Dendritic cell treated with granulocyte-macrophage colony-stimulating factor and Interleukin-4, amounts not matched to agents 40 ng/mL and 50 ng/mL, for 4 days (primary cell): ENCODE results near the gene C9orf50.
A peak's percentile ranks its signal among the peaks of the same experiment; 100 is the strongest.
"Not testable (repeated sequence)": the region's sequence is repeated elsewhere in the genome, so short reads cannot be mapped to it uniquely, and the experiment has no call there.

Experiments used
- H3K27ac Mint-ChIP-seq: one replicate; pipeline ENCODE4 v1.8.0; 2022; ENCODE audit warnings: mild to moderate bottlenecking, mixed read lengths
- H3K27me3 Mint-ChIP-seq: one replicate; pipeline ENCODE4 v1.8.0; 2022; ENCODE audit warnings: mild to moderate bottlenecking, mixed read lengths
- H3K36me3 Mint-ChIP-seq: one replicate; pipeline ENCODE4 v1.8.0; 2022; ENCODE audit warnings: low read depth, mixed read lengths
- H3K4me1 Mint-ChIP-seq: one replicate; pipeline ENCODE4 v1.8.0; 2022; ENCODE audit warnings: low read depth, mixed read lengths
- H3K4me3 Mint-ChIP-seq: one replicate; pipeline ENCODE4 v1.8.0; 2022; ENCODE audit warnings: mild to moderate bottlenecking, moderate library complexity, mixed read lengths
- H3K9me3 Mint-ChIP-seq: one replicate; pipeline ENCODE4 v1.8.0; 2022; ENCODE audit warnings: mixed read lengths
- intact Hi-C: fragments of 100-400 bp; cut with micrococcal nuclease; formaldehyde crosslinking; loops from one replicate; pipeline ENCODE4 v1.15.0; 2022

C9orf50 gene

DNA sequence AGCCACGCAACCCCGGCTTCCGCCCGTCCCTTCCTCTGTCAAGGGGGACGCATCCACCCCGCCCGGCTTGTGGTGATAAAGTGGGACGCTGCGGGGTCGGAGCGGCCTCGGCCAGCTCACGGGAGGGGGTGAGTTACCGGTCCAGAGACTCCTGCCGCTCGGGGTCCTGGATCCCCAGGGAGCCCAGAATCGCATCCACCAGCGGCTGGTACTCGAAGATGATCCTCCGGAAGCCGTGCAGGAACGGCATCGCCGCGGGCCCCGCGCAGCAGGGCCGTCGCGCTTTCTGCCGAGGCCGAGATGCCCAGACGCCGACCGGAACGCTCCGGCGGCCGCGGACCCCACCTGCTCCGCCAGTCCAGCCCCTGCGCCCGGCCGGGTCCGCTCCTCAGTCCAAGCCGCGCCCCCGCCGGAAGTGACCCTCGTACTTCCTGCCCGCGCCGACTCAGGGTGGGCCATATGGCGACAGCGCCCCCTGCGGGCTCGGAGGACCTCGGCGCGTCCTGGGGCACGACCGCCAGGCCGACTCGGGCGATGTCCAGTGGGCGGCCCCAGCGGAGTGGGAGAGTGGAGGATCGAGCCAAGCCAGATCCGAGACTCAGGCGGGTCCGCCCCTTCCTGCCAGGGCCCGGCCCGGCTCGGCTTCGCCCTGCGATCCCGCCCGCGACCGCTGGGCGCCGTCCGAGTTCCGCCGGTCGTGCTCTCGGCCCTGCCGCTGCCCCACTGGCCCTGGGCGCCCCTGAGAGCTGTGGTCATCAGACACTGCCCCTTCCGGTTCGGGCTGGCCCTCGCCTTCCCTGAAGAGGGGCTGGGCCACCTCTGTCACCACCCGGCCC is 21.1 kb upstream of the C9orf50 start, which contains the start of gene ASB6:
Gene ASB6, minus strand, starts transcription at position 402 of the 836 bp plus-strand sequence. Its CDS starts 152 bp downstream, at position 250.
- peaks cover 47% of the 10 kb centered on the region for H3K4me1 Mint-ChIP-seq
- H3K27me3 Mint-ChIP-seq: peaks cover 4% of the 10 kb centered on the region
- peaks cover 38% of the 10 kb centered on the region for H3K36me3 Mint-ChIP-seq
- peak within 1 kb of the TSS; percentile 90 for H3K4me3 Mint-ChIP-seq
- peak within 1 kb of the TSS; percentile 82 for H3K27ac Mint-ChIP-seq
- intact Hi-C loops: loop anchor here (2.0 to 10.0 kb wide), 3 partner anchors 15 to 143 kb away; partner anchors contain the start of gene NTMT1
- no peaks in the 10 kb centered on the region for H3K9me3 Mint-ChIP-seq

DNA sequence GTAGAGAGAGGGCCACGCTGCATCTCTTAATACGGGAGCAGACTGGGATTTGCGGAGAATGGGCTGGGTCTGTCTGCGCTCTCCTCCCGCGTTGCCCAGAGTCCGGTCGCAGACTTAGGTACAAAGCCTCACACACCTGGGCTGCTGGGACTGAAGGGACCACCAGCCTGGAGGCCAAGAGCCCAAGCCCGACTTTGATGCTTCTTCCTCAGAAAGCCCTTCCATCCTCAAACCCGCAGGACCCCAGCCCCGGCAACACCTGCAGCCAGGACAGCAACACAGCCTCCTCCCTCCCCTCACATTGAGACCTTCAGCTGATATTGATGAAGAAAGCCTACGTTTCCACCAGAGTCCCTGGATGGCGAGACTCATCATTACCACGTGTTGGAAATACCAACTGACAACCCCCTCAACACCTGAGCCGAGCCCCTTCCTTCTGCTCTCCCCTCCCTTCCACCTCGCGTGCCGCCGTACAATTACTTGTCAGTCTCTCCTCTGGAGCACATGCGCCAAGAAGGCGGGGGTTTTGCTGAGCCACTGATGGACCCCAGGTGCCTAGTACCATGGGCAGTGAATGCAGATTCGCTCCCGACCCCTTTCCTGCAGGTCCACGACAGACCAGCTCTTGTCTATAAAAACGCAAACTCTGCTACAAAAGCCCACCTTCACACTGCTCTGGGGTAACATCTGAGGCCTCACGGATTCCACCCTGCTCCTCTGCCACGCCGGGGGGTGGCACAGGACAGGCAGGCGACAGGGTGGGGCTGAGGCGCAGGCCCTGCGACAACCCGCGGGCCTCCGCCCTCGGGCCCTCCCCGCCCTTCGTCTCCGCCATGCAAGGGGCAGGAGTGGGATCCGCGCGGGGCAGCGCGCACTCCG is 20.2 kb upstream of the C9orf50 start:
- Mint-ChIP-seq H3K27ac (peak overlapping the region; percentile 82), H3K4me1 (peaks cover 50% of the 10 kb centered on the region), H3K4me3 (peak overlapping the region; percentile 90), H3K36me3 (peaks cover 47% of the 10 kb centered on the region), H3K27me3 (no peaks in the 10 kb centered on the region), H3K9me3 (no peaks in the 10 kb centered on the region)
- intact Hi-C loops: loop anchor here (10.0 kb wide), 1 partner anchor 84 kb away; no protein-coding TSS in a partner anchor

DNA sequence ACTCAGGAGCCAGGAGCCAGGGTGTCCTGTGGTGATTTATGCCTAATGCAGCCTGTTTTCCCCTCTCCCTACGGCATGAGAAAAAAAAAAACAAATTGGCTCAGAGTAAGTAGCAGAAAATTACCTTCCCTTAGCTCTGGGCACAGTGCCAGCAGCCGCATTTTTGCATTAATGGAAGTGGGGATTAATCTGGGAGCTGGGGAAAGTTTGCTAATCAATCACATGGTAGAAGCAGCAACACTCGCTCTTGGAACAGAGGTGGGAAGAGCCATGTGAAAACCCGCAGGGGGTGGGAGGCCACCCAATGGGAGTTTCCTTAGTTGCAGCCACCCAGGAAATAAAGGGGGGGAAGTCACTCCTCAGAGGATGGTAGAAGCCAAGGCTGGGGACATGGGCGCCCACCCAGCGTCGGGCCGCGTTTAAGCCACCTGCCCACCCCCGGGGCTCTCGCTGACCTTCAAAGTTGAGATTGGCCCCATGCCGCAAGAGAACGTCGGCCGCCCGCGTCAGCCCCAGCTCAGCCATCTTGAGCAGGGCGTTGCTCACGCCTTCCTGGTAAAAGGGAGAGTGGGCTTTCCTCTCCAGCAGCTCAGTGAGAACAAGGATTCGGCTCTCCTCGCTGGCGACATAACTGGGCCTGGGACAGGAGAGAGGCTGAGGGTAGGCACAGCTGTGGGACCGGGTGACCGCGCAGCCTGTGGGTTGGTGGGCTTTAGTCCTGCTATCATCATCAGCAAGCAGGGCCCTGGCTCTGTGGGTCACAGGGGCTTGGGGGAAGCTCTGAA is 19.4 kb upstream of the C9orf50 start:
- Mint-ChIP-seq H3K4me3 (peak overlapping the region; percentile 90), H3K27ac (peak overlapping the region; percentile 22)
- intact Hi-C loops: loop anchor here (10.0 kb wide), 1 partner anchor 85 kb away; no protein-coding TSS in a partner anchor

DNA sequence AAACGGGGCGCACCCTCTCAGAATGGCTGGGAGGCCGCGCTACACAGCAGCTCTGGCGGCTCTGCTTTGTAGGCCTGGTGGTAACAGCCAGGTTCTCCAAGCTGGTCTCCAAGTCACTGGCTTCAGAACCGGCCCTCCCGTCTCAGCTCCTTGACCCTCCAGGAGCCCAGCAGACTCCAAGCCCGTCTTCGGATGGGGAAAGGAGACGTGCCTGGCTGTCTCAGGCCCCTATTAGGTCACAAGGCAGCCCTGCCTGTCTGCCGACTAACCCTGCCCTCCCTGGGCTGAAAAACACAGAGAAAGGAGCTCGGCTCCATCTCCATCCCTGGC is 18.8 kb upstream of the C9orf50 start:
- H3K9me3 Mint-ChIP-seq: no peaks in the 10 kb centered on the region
- H3K27ac Mint-ChIP-seq: peak overlapping the region; percentile 22
- H3K36me3 Mint-ChIP-seq: peaks cover 61% of the 10 kb centered on the region
- peak overlapping the region; percentile 17 for H3K4me3 Mint-ChIP-seq
- H3K27me3 Mint-ChIP-seq: no peaks in the 10 kb centered on the region
- intact Hi-C loops: loop anchor here (10.0 kb wide), 1 partner anchor 85 kb away; no protein-coding TSS in a partner anchor
- peaks cover 63% of the 10 kb centered on the region for H3K4me1 Mint-ChIP-seq

More for the DNA sequence above, 19.4 kb upstream of the C9orf50 start:
- Mint-ChIP-seq H3K9me3 (no peaks in the 10 kb centered on the region), H3K4me1 (peaks cover 57% of the 10 kb centered on the region), H3K36me3 (peaks cover 55% of the 10 kb centered on the region), H3K27me3 (no peaks in the 10 kb centered on the region)

DNA sequence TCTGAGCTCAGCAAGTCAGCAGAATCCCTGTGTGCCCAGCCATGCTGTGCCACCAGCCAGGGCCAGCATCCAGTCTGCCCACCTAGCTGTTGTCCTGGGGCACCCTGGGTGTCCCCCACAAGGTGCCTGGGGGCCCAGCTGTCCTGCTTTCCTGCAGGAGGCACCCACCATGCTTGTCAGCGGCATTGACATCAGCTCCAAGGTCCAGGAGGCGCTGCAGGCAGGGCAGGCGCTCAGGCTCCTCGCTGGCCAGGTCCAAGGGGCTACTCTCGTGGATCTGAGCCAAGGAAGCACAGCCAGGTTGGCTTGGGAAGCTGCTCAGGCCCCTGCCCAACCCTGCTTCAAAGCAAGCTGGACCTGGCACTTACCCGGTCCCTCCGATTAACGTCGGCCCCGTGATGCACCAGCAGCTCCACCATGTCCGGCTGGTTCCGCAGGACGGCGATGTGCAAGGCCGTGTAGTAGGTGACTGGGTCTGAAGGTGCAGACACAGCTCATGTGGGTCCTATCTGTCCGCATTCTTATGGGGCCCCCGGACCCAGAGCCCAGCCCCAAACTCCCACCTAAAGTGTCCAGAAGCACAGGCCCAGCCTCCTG is 18.2 kb upstream of the C9orf50 start:
- Mint-ChIP-seq H3K27ac (peak overlapping the region; percentile 22), H3K27me3 (no peaks in the 10 kb centered on the region), H3K36me3 (peaks cover 67% of the 10 kb centered on the region), H3K4me3 (no peak overlapping the region), H3K9me3 (no peaks in the 10 kb centered on the region), H3K4me1 (peaks cover 65% of the 10 kb centered on the region)
- intact Hi-C loops: no loop called here

DNA sequence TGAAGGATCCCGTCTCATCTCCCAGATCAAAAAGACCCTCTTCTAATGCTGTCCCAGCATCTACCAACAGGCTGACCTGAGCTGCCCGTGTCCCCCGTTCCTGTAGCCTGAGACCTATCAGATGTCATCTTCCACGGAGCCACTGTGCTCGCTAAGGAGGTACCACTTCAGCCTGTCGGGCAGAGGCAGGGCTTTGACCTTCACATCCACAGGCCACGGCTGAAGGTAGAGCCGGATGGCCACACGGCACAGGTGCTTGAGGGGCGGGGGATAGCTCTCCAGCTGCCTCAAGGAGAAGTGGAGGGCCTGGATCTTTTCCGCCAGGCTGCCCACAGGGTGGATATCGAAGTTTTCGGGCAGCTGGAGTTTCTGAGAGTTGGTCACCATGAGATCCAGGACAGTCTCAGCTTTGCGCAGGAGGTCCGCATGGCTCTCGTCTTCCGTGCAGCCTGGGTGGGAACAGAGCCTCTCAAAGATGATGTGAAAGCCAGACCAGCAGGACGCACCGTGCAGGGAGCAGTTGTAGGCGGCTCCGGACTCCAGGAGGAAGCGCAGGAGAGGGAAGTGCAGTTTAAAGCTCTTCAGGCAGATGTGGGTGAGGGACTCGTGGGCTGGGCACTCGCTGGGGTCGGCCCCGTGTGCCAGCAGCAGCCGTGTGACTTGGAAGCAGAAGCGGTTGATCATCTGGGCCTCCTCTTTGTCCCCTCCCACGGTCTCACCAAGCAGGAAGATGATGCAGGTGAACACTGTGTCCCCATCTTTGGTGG is 17.0 kb upstream of the C9orf50 start:
- Mint-ChIP-seq H3K36me3 (peaks cover 80% of the 10 kb centered on the region), H3K4me1 (peaks cover 65% of the 10 kb centered on the region), H3K4me3 (peak overlapping the region; percentile 14), H3K27ac (peak overlapping the region; percentile 83), H3K9me3 (no peaks in the 10 kb centered on the region), H3K27me3 (no peaks in the 10 kb centered on the region)
- intact Hi-C loops: no loop called here

DNA sequence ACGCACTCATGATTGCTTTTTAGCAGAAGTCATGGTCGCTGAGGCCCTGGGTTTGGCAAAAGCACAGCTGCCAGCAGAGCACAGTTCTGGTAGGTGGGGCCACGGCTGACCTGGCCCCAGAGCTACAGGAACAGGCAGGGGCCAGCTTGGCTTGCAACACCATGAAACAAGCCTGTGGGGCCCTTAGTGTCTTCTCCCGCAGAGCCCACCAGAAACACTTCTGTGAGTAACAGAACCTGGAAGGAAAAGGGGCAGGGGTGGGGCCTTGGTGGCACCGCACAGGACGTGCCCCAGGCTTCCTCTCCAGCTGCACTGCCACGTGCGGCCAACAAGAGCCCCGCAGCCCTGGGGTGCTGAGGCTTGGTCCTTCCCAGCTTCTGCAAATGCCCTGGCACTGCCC is 16.2 kb upstream of the C9orf50 start:
- H3K36me3 Mint-ChIP-seq: peaks cover 87% of the 10 kb centered on the region
- no peaks in the 10 kb centered on the region for H3K9me3 Mint-ChIP-seq
- H3K27ac Mint-ChIP-seq: peak overlapping the region; percentile 83
- intact Hi-C loops: no loop called here
- peaks cover 60% of the 10 kb centered on the region for H3K4me1 Mint-ChIP-seq
- no peaks in the 10 kb centered on the region for H3K27me3 Mint-ChIP-seq
- H3K4me3 Mint-ChIP-seq: no peak overlapping the region

DNA sequence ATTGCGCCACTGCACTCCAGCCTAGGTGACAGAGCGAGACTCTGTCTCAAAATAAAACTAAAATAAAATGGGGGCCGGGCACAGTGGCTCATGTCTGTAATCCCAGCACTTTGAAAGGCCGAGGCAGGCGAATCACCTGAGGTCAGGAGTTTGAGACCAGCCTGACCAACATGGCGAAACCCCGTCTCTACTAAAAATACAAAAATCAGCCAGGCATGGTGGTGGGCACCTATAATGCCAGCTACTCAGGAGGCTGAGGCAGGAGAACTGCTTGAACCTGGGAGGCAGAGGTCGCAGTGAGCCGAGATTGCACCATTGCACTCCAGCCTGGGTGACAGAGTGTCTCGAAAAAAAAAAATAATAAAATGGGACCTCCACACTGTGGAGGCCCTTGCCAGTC is 15.4 kb upstream of the C9orf50 start:
- peaks cover 92% of the 10 kb centered on the region for H3K36me3 Mint-ChIP-seq
- H3K9me3 Mint-ChIP-seq, H3K27ac Mint-ChIP-seq, intact Hi-C loops, H3K27me3 Mint-ChIP-seq, H3K4me3 Mint-ChIP-seq: not testable (repeated sequence)
- peaks cover 64% of the 10 kb centered on the region for H3K4me1 Mint-ChIP-seq

DNA sequence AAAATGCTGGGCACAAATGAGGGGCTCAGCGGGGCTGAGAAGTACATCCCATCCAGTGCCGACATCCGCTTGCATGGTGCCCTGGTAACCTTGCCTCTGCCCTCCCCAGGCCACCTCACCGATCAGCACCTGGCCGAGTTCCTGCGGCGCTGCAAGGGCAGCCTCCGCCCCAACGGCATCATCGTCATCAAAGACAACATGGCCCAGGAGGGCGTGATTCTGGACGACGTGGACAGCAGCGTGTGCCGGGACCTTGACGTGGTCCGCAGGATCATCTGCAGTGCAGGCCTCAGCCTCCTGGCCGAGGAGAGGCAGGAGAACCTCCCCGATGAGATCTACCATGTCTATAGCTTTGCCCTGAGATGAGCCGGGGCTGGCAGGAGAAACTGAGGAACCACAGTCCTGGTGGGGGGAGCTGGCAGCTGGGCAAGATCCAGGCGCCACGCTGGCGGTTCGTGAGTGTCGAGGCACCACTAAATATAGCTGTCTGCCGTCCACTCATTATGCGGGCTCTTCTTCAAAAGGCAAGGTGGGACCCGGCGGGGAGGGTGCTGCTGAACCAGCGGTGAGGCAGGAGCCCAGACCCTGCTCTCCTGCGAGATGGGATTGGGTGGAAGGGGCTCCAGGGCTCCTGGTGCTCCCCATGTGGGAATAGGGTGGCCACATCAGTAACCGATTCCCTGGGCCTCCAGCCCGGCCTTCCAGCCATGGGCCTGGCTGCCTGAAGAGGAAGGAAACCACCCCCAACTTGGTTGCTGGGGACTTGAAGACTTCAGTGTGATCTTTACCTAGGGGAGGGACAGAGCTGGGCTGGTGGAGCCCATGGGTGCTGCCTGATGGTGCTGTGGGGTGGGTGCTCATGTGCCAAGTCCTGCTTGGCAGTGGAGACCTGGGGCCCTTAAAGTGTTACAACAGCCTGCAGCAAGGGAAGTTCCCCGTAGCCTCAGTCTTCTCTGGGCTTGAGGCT is 14.5 kb upstream of the C9orf50 start:
- Mint-ChIP-seq H3K9me3 (no peaks in the 10 kb centered on the region), H3K4me3 (no peak overlapping the region), H3K27me3 (no peaks in the 10 kb centered on the region), H3K27ac (peak overlapping the region; percentile 21), H3K4me1 (peaks cover 64% of the 10 kb centered on the region), H3K36me3 (peaks cover 98% of the 10 kb centered on the region)
- intact Hi-C loops: no loop called here

DNA sequence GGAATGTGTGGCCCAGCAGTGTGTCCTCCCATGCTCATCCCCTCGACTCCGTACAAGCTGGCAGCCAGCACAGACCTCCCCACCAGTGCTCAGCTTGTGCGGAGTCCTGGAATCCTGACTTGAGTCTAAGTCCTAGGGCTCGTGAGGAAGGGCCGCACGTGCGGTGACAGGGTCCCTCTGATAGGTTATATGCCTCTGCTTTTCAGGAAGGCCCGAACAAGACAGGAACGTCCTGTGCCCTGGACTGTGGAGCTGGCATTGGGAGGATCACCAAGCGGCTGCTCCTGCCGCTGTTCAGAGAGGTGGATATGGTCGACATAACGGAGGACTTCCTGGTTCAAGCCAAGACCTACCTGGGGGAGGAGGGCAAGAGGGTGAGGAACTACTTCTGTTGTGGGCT is 12.9 kb upstream of the C9orf50 start:
- intact Hi-C loops: no loop called here
- Mint-ChIP-seq H3K4me1 (peaks cover 66% of the 10 kb centered on the region), H3K9me3 (no peaks in the 10 kb centered on the region), H3K4me3 (no peak overlapping the region), H3K27me3 (no peaks in the 10 kb centered on the region), H3K27ac (no peak overlapping the region), H3K36me3 (peaks cover 99% of the 10 kb centered on the region)

DNA sequence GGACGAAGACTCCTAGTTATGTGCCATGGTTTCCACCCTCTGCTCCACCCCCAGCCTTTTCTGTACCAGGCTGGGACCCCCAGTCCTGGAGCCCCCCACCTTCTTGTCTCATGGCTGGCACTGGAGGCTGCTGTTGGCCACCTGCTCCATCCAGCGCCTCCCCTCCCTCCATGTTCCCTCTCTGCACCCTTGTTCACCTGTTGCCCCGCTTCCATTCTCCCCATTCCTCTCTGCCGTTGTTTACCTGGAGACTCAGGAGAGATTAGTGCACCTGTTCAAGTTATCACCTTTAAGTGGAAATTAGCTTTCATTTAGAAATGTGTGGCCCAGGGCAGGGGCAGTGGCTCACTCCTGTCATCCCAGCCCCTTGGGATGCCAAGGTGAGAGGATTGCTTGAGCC is 12.3 kb upstream of the C9orf50 start:
- intact Hi-C loops: no loop called here
- Mint-ChIP-seq H3K27me3 (no peaks in the 10 kb centered on the region), H3K4me3 (no peak overlapping the region), H3K4me1 (peaks cover 67% of the 10 kb centered on the region), H3K9me3 (no peaks in the 10 kb centered on the region), H3K27ac (no peak overlapping the region), H3K36me3 (peaks cover 97% of the 10 kb centered on the region)

DNA sequence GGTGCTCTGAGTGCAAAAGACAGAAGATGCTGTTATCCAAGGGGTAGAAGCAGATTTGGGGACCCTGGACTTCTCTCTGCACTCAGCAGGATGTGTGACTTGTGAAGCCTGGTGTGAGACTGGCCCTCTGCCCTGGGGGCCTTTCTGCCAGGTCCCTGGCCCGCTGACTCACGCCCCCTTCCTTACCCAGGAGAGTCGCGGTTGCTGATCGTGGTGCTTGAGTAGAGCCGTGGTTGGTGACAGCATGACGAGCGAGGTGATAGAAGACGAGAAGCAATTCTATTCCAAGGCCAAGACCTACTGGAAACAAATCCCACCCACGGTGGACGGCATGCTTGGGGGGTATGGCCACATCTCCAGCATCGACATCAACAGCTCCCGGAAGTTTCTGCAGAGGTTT is 11.6 kb upstream of the C9orf50 start:
- intact Hi-C loops: no loop called here
- Mint-ChIP-seq H3K27me3 (no peaks in the 10 kb centered on the region), H3K4me3 (no peak overlapping the region), H3K27ac (no peak overlapping the region), H3K9me3 (no peaks in the 10 kb centered on the region), H3K4me1 (peaks cover 67% of the 10 kb centered on the region), H3K36me3 (peaks cover 97% of the 10 kb centered on the region)
